GM21447 (cell line): ENCODE results near the gene ASPSCR1.

Experiments used
- ATAC-seq: cut with Tn5 transposase; IDR thresholded peaks from one replicate; pipeline ENCODE4 v1.9.1; 2021; ENCODE audit not compliant: unreplicated experiment

Gene ASPSCR1

GRCh38 chr17:82064433-82065192 is 87.2 kb downstream of the ASPSCR1 start:
- ATAC-seq, result no peak

GRCh38 chr17:82065193-82065637 is 87.8 kb downstream of the ASPSCR1 start:
- ATAC-seq, result no peak

- ATAC-seq, result no peak
Observed at GRCh38 chr17:82065638-82066303, 88.3 kb downstream of the ASPSCR1 start, which contains the start of gene DUS1L. TSS of gene DUS1L (minus strand) at chr17:82065804. CDS start at chr17:82065059, 745 bp downstream.
